ENCODE data around the gene ASIC4. TPM values are rescaled to one million over a fixed set of nuclear protein-coding genes. Genes with fewer than 3 reads are reported as not detected.

Gene ASIC4
- total and polyA plus RNA-seq, 2 of the 13 experiments (the other 11 are each of a cell fraction or from before 2014, with no cell fraction given) = 0.03 TPM; not detected in 1

DNA sequence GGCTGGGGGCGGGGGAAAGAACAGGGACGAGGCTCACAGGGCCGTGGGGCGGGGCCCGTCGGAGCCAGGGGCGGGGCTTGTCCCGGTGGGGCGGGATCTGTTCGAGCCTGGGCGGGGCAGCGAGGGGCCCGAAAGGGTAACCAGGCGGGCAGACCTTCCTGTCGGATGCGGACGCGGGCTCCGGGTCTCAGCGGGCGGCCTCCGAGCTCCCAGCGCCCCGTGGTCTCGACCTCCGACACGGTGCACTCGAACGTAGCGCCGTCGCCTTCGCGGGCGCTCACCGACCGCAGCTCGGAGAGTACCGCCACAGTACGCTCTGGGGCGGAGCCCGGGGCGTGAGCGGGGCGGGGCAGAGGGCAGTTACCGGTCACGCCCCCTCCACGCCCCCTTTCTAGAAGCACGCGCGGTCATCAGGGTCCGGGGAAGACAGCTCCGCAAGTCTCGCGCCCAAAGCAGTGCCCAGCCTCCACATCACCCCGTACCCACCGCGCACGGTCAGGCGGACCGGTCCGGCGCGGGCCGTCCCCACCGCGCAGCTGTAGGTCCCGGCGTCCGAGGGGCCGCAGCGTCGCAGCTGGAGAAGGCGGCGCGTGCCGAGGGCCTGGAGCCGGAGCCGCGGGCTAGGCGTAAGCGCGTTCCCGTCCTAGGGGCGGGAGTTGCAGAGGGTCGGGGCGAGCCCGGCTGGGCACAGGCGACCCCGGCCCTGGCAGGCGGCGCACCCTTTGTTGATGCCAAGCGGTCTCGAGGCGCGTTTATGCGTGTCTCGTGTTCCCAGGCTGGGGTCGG is 38.3 kb downstream of the ASIC4 start (continued):
- TF ChIP-seq, protein P1, sequence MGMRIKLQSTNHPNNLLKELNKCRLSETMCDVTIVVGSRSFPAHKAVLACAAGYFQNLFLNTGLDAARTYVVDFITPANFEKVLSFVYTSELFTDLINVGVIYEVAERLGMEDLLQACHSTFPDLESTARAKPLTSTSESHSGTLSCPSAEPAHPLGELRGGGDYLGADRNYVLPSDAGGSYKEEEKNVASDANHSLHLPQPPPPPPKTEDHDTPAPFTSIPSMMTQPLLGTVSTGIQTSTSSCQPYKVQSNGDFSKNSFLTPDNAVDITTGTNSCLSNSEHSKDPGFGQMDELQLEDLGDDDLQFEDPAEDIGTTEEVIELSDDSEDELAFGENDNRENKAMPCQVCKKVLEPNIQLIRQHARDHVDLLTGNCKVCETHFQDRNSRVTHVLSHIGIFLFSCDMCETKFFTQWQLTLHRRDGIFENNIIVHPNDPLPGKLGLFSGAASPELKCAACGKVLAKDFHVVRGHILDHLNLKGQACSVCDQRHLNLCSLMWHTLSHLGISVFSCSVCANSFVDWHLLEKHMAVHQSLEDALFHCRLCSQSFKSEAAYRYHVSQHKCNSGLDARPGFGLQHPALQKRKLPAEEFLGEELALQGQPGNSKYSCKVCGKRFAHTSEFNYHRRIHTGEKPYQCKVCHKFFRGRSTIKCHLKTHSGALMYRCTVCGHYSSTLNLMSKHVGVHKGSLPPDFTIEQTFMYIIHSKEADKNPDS (CRISPR knock-in tag; IDR thresholded peaks at IDR 0.05) = peak; percentile 86; the same call in 1 of the 2 replicates
- TF ChIP-seq ELF3 (CRISPR knock-in tag; IDR thresholded peaks at IDR 0.05) = no peak; the same call in 1 of the 2 replicates
- peak; percentile 99 for TF ChIP-seq ZNF326 (CRISPR knock-in tag; IDR thresholded peaks at IDR 0.05; ENCODE audit: borderline replicate concordance)
- TF ChIP-seq, protein P2, sequence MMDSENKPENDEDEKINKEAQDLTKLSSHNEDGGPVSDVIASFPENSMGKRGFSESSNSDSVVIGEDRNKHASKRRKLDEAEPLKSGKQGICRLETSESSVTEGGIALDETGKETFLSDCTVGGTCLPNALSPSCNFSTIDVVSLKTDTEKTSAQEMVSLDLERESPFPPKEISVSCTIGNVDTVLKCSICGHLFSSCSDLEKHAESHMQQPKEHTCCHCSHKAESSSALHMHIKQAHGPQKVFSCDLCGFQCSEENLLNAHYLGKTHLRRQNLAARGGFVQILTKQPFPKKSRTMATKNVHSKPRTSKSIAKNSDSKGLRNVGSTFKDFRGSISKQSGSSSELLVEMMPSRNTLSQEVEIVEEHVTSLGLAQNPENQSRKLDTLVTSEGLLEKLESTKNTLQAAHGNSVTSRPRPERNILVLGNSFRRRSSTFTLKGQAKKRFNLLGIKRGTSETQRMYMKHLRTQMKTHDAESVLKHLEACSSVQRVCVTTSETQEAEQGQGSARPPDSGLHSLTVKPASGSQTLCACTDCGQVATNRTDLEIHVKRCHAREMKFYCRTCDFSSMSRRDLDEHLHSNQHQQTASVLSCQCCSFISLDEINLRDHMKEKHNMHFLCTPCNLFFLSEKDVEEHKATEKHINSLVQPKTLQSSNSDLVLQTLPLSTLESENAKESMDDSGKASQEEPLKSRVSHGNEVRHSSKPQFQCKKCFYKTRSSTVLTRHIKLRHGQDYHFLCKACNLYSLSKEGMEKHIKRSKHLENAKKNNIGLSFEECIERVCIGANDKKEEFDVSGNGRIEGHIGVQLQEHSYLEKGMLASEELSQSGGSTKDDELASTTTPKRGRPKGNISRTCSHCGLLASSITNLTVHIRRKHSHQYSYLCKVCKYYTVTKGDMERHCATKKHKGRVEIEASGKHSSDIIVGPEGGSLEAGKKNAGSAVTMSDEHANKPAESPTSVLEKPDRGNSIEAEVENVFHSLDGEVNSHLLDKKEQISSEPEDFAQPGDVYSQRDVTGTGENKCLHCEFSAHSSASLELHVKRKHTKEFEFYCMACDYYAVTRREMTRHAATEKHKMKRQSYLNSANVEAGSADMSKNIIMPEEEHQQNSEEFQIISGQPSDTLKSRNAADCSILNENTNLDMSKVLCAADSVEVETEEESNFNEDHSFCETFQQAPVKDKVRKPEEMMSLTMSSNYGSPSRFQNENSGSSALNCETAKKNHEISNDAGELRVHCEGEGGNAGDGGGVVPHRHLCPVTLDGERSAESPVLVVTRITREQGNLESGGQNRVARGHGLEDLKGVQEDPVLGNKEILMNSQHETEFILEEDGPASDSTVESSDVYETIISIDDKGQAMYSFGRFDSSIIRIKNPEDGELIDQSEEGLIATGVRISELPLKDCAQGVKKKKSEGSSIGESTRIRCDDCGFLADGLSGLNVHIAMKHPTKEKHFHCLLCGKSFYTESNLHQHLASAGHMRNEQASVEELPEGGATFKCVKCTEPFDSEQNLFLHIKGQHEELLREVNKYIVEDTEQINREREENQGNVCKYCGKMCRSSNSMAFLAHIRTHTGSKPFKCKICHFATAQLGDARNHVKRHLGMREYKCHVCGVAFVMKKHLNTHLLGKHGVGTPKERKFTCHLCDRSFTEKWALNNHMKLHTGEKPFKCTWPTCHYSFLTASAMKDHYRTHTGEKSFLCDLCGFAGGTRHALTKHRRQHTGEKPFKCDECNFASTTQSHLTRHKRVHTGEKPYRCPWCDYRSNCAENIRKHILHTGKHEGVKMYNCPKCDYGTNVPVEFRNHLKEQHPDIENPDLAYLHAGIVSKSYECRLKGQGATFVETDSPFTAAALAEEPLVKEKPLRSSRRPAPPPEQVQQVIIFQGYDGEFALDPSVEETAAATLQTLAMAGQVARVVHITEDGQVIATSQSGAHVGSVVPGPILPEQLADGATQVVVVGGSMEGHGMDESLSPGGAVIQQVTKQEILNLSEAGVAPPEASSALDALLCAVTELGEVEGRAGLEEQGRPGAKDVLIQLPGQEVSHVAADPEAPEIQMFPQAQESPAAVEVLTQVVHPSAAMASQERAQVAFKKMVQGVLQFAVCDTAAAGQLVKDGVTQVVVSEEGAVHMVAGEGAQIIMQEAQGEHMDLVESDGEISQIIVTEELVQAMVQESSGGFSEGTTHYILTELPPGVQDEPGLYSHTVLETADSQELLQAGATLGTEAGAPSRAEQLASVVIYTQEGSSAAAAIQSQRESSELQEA (CRISPR knock-in tag; IDR thresholded peaks at IDR 0.05; ENCODE audit: not compliant biosample characterization) = no peak
- peak; percentile 50 for TF ChIP-seq POLR2AphosphoS5 (IDR thresholded peaks at IDR 0.05; ENCODE audit: low read depth, low read length)
- TF ChIP-seq, protein P3, sequence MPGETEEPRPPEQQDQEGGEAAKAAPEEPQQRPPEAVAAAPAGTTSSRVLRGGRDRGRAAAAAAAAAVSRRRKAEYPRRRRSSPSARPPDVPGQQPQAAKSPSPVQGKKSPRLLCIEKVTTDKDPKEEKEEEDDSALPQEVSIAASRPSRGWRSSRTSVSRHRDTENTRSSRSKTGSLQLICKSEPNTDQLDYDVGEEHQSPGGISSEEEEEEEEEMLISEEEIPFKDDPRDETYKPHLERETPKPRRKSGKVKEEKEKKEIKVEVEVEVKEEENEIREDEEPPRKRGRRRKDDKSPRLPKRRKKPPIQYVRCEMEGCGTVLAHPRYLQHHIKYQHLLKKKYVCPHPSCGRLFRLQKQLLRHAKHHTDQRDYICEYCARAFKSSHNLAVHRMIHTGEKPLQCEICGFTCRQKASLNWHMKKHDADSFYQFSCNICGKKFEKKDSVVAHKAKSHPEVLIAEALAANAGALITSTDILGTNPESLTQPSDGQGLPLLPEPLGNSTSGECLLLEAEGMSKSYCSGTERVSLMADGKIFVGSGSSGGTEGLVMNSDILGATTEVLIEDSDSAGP (CRISPR knock-in tag; IDR thresholded peaks at IDR 0.05; ENCODE audit: borderline replicate concordance) = peak; percentile 74
- TF ChIP-seq HNF4A (CRISPR knock-in tag; IDR thresholded peaks at IDR 0.05) = no peak
- peak; percentile 70; the same call in 1 of the 2 replicates for TF ChIP-seq PRMT3 (CRISPR knock-in tag; IDR thresholded peaks at IDR 0.05; ENCODE audit: borderline replicate concordance, low read depth)
- TF ChIP-seq ZNF747 (CRISPR knock-in tag; IDR thresholded peaks at IDR 0.05; ENCODE audit: borderline replicate concordance) = peak; percentile 96
- peak; percentile 87; the same call in 1 of the 2 replicates for TF ChIP-seq REL (CRISPR knock-in tag; conservative IDR thresholded peaks at IDR 0.05)
- TF ChIP-seq, protein P4, sequence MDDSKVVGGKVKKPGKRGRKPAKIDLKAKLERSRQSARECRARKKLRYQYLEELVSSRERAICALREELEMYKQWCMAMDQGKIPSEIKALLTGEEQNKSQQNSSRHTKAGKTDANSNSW (CRISPR knock-in tag; IDR thresholded peaks at IDR 0.05; ENCODE audit: borderline replicate concordance) = 0 out of 2 replicates have a peak, but pooled peaks have one; percentile 68
- peak; percentile 67; the same call in 1 of the 2 replicates for TF ChIP-seq ZNF670 (CRISPR knock-in tag; IDR thresholded peaks at IDR 0.05; ENCODE audit: borderline replicate concordance)

Measured in HepG2 (cell line).